ENCODE measurements around the gene FCRL6. TPM values are rescaled to one million over a fixed set of nuclear protein-coding genes. Genes with fewer than 3 reads are reported as not detected.

FCRL6 gene
- total RNA-seq, 2 donors from 2014 or later = not detected

- intact Hi-C loops (cut with DNase I) = loop anchor here (10.0 kb wide), 1 partner anchor 68 kb away; the partner anchor contains the start of gene TAGLN2
- Histone ChIP-seq H3K27me3 (replicated peaks; ENCODE audit: insufficient read depth) (no peaks in the 10 kb centered on the region), H3K27ac (no peak overlapping the region), H3K9me3 (no peaks in the 10 kb centered on the region), H3K4me3 (no peak overlapping the region), H3K36me3 (no peaks in the 10 kb centered on the region), H3K4me1 (replicated peaks) (no peaks in the 10 kb centered on the region)
- WGBS = 94% methylated on average over 1 of the region's 1 CpG
- TF ChIP-seq POLR2A (IDR thresholded peaks at IDR 0.05) (no peak), POLR2AphosphoS5 (IDR thresholded peaks at IDR 0.05) (no peak)
- TF ChIP-seq, protein P1, sequence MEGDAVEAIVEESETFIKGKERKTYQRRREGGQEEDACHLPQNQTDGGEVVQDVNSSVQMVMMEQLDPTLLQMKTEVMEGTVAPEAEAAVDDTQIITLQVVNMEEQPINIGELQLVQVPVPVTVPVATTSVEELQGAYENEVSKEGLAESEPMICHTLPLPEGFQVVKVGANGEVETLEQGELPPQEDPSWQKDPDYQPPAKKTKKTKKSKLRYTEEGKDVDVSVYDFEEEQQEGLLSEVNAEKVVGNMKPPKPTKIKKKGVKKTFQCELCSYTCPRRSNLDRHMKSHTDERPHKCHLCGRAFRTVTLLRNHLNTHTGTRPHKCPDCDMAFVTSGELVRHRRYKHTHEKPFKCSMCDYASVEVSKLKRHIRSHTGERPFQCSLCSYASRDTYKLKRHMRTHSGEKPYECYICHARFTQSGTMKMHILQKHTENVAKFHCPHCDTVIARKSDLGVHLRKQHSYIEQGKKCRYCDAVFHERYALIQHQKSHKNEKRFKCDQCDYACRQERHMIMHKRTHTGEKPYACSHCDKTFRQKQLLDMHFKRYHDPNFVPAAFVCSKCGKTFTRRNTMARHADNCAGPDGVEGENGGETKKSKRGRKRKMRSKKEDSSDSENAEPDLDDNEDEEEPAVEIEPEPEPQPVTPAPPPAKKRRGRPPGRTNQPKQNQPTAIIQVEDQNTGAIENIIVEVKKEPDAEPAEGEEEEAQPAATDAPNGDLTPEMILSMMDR (IDR thresholded peaks at IDR 0.05) = no peak
- DNase-seq (ENCODE audit: low spot score) = no peak
These were observed 54.4 kb downstream of the FCRL6 start for GRCh38 chr1:159856576-159856975.

GRCh38 chr1:159857889-159858288, 55.7 kb downstream of the FCRL6 start:
- no peak overlapping the region for H3K27ac ChIP-seq
- intact Hi-C loops (cut with DNase I) = loop anchor here (10.0 kb wide), 1 partner anchor 67 kb away; the partner anchor contains the start of gene TAGLN2
- 85% methylated on average over 6 of the region's 6 CpGs for WGBS
- H3K27me3 ChIP-seq (replicated peaks; ENCODE audit: insufficient read depth) = no peaks in the 10 kb centered on the region
- no peaks in the 10 kb centered on the region for H3K36me3 ChIP-seq
- no peaks in the 10 kb centered on the region for H3K4me1 ChIP-seq (replicated peaks)
- no peaks in the 10 kb centered on the region for H3K9me3 ChIP-seq
- DNase-seq (ENCODE audit: low spot score) = no peak
- TF ChIP-seq POLR2A (IDR thresholded peaks at IDR 0.05) = no peak
- no peak for TF ChIP-seq POLR2AphosphoS5 (IDR thresholded peaks at IDR 0.05)
- TF ChIP-seq, protein P1 (IDR thresholded peaks at IDR 0.05) = no peak
- no peak overlapping the region for H3K4me3 ChIP-seq

DNA sequence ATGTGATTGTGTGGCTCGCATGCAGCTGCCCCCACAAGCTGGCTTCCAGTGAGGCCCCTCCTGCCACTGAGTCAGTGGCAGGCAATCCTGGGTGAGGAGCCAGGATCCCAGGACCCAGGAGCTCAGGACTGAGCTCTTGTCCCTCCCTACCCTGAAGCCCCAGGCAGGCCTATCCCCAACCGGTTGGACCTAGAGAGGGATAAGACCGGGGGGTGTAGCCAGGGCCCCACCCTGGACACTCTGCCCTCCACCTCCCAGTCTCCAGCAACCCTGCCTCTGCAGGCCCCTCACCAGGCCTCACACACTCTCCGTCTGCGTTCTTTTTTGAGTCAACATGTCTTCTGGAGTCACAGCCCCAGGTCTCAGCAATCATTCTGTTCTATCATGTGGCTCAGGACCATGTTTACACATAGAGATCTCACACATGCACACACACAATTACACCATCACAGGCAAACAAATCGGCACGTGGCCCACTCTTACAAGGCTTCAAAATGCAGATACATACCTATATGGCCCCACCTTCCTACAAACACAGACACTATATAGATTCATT, 57.7 kb downstream of the FCRL6 start:
- intact Hi-C loops (cut with DNase I) = loop anchor here (10.0 kb wide), 1 partner anchor 65 kb away; the partner anchor contains the start of gene TAGLN2
- Histone ChIP-seq H3K4me1 (replicated peaks) (no peaks in the 10 kb centered on the region), H3K4me3 (no peak overlapping the region), H3K36me3 (no peaks in the 10 kb centered on the region), H3K27ac (no peak overlapping the region), H3K27me3 (replicated peaks; ENCODE audit: insufficient read depth) (no peaks in the 10 kb centered on the region), H3K9me3 (no peaks in the 10 kb centered on the region)
- WGBS = 60% methylated on average over 7 of the region's 7 CpGs
- TF ChIP-seq POLR2A (IDR thresholded peaks at IDR 0.05) (no peak), POLR2AphosphoS5 (IDR thresholded peaks at IDR 0.05) (no peak)
- TF ChIP-seq, protein P1 (IDR thresholded peaks at IDR 0.05) = no peak
- no peak for DNase-seq (ENCODE audit: low spot score)

DNA sequence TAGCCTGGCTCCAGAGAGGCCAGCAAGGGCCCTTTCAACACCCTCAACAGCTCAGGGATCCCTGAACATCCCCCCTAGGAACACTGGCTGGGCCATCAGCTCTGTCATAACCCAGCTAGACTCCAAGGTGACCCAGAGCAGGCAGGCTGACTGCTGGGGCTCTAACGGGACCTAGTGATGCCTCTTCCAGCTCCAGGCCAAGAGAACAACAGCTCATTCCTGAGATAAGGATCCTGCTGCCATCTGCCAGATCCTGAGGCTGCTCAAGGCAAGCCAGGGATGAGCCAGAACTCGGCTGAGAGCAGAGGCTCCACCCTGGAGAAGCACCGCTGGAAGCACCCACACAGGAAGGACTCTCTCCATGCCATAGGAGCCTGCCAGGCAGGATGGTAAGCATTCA, 58.3 kb downstream of the FCRL6 start:
- Histone ChIP-seq H3K36me3 (no peaks in the 10 kb centered on the region), H3K27me3 (replicated peaks; ENCODE audit: insufficient read depth) (no peaks in the 10 kb centered on the region), H3K9me3 (no peaks in the 10 kb centered on the region), H3K4me3 (no peak overlapping the region), H3K27ac (no peak overlapping the region), H3K4me1 (replicated peaks) (no peaks in the 10 kb centered on the region)
- 29% methylated on average over 3 of the region's 3 CpGs for WGBS
- intact Hi-C loops (cut with DNase I) = no loop called here
- no peak for DNase-seq (ENCODE audit: low spot score)
- TF ChIP-seq POLR2AphosphoS5 (IDR thresholded peaks at IDR 0.05) (no peak), POLR2A (IDR thresholded peaks at IDR 0.05) (no peak)
- TF ChIP-seq, protein P1 (IDR thresholded peaks at IDR 0.05) = no peak

- TF ChIP-seq, protein P1 (IDR thresholded peaks at IDR 0.05) = no peak
- TF ChIP-seq POLR2A (IDR thresholded peaks at IDR 0.05) (no peak), POLR2AphosphoS5 (IDR thresholded peaks at IDR 0.05) (no peak)
- no peaks in the 10 kb centered on the region for H3K4me1 ChIP-seq (replicated peaks)
- intact Hi-C loops (cut with DNase I) = no loop called here
- DNase-seq (ENCODE audit: low spot score) = no peak
- H3K27ac ChIP-seq = no peak overlapping the region
- H3K36me3 ChIP-seq = no peaks in the 10 kb centered on the region
- no peaks in the 10 kb centered on the region for H3K9me3 ChIP-seq
- no peak overlapping the region for H3K4me3 ChIP-seq
- 82% methylated on average over 8 of the region's 8 CpGs for WGBS
- no peaks in the 10 kb centered on the region for H3K27me3 ChIP-seq (replicated peaks; ENCODE audit: insufficient read depth)
These were observed 59.1 kb downstream of the FCRL6 start for GRCh38 chr1:159861218-159861617.
